ENCODE measurements around the gene CA6.

Gene CA6

GRCh38 chr1:8925960-8926359 is 19.7 kb upstream of the CA6 start:
- TF ChIP-seq SIN3A (IDR thresholded peaks at IDR 0.05; ENCODE audit: borderline replicate concordance, insufficient read depth, low read length) (no peak), POLR2AphosphoS5 (IDR thresholded peaks at IDR 0.05; ENCODE audit: low read depth, low read length) (no peak), FOXP2 (optimal IDR thresholded peaks at IDR 0.05; ENCODE audit: borderline replicate concordance, extremely low read depth, extremely low read length, insufficient read depth) (no peak), TAF1 (IDR thresholded peaks at IDR 0.05; ENCODE audit: borderline replicate concordance, insufficient read depth, low read length) (no peak), REST (IDR thresholded peaks at IDR 0.05; ENCODE audit: insufficient read depth in 1 of 2, low read depth in 2 of 2, low read length in 2 of 2) (no peak)

- TF ChIP-seq TAF1 (IDR thresholded peaks at IDR 0.05; ENCODE audit: borderline replicate concordance, insufficient read depth, low read length) (no peak), POLR2AphosphoS5 (IDR thresholded peaks at IDR 0.05; ENCODE audit: low read depth, low read length) (no peak), REST (IDR thresholded peaks at IDR 0.05; ENCODE audit: insufficient read depth in 1 of 2, low read depth in 2 of 2, low read length in 2 of 2) (no peak), FOXP2 (optimal IDR thresholded peaks at IDR 0.05; ENCODE audit: borderline replicate concordance, extremely low read depth, extremely low read length, insufficient read depth) (no peak), SIN3A (IDR thresholded peaks at IDR 0.05; ENCODE audit: borderline replicate concordance, insufficient read depth, low read length) (no peak)
These were observed 18.7 kb upstream of the CA6 start for GRCh38 chr1:8926707-8927694.

- no peak for TF ChIP-seq FOXP2 (optimal IDR thresholded peaks at IDR 0.05; ENCODE audit: borderline replicate concordance, extremely low read depth, extremely low read length, insufficient read depth)
- TF ChIP-seq REST (IDR thresholded peaks at IDR 0.05; ENCODE audit: insufficient read depth in 1 of 2, low read depth in 2 of 2, low read length in 2 of 2) = no peak
- TF ChIP-seq POLR2AphosphoS5 (IDR thresholded peaks at IDR 0.05; ENCODE audit: low read depth, low read length) = no peak
- TF ChIP-seq SIN3A (IDR thresholded peaks at IDR 0.05; ENCODE audit: borderline replicate concordance, insufficient read depth, low read length) = no peak
- TF ChIP-seq TAF1 (IDR thresholded peaks at IDR 0.05; ENCODE audit: borderline replicate concordance, insufficient read depth, low read length) = no peak
These were observed 15.6 kb upstream of the CA6 start for GRCh38 chr1:8930116-8930515.

GRCh38 chr1:8937701-8938100 is 8.0 kb upstream of the CA6 start:
- TF ChIP-seq REST (IDR thresholded peaks at IDR 0.05; ENCODE audit: insufficient read depth in 1 of 2, low read depth in 2 of 2, low read length in 2 of 2) (no peak), SIN3A (IDR thresholded peaks at IDR 0.05; ENCODE audit: borderline replicate concordance, insufficient read depth, low read length) (no peak), FOXP2 (optimal IDR thresholded peaks at IDR 0.05; ENCODE audit: borderline replicate concordance, extremely low read depth, extremely low read length, insufficient read depth) (no peak), POLR2AphosphoS5 (IDR thresholded peaks at IDR 0.05; ENCODE audit: low read depth, low read length) (no peak), TAF1 (IDR thresholded peaks at IDR 0.05; ENCODE audit: borderline replicate concordance, insufficient read depth, low read length) (no peak)

Measured in PFSK-1 (cell line).